ENCODE measurements around the gene SLC27A6.
A peak's percentile ranks its signal among the peaks of the same experiment; 100 is the strongest.

SLC27A6 gene

DNA sequence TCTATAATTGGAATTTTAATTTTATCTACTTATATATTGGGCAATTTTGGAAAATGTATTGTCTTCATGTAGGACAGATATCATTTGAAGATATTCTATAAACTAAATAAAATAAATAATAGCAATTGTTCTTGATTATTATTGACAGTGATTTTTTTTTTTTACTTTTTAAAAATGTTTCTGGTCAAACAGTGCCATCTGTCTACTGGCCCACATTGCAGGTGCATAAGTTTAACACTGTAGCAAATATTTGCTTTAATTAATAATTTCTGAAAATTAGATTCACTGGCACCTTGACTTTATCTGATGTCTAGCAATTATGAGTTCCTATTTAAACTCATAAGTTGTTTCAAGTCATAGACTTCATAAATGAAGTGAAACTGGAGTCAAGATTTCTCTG lies 88.2 kb downstream of the SLC27A6 start:
- Histone ChIP-seq H3K56ac (ENCODE audit: low read length) (no peak overlapping the region), H3K4me3 (ENCODE audit: low read length) (no peak overlapping the region), H2AK5ac (ENCODE audit: low read length) (no peak overlapping the region), H3K18ac (ENCODE audit: low read length) (no peak overlapping the region), H2BK15ac (replicated peaks; ENCODE audit: low read depth) (no peak overlapping the region), H3K23ac (ENCODE audit: low read length) (no peak overlapping the region), H3K27ac (ENCODE audit: low read depth, low read length) (no peak overlapping the region), H3K4ac (ENCODE audit: low read depth, low read length) (no peak overlapping the region), H3K27me3 (ENCODE audit: insufficient read depth, low read length, poor library complexity) (no peaks in the 10 kb centered on the region), H4K5ac (ENCODE audit: low read length) (no peak overlapping the region), H3K4me1 (ENCODE audit: control insufficient read depth, low read depth, low read length) (no peaks in the 10 kb centered on the region), H2BK120ac (ENCODE audit: low read depth, low read length) (no peak overlapping the region), H3K79me1 (ENCODE audit: low read length) (no peaks in the 10 kb centered on the region), H4K8ac (ENCODE audit: low read depth, low read length) (no peak overlapping the region), H3K4me2 (ENCODE audit: low read length) (no peak overlapping the region), H3K36me3 (ENCODE audit: control insufficient read depth, insufficient read depth, low read length) (no peaks in the 10 kb centered on the region), H3K9ac (ENCODE audit: low read length) (no peak overlapping the region), H3K79me2 (ENCODE audit: control insufficient read depth, insufficient read depth, low read length) (no peaks in the 10 kb centered on the region), H2BK5ac (ENCODE audit: low read length) (no peak overlapping the region)
- DNase-seq = no peak

DNA sequence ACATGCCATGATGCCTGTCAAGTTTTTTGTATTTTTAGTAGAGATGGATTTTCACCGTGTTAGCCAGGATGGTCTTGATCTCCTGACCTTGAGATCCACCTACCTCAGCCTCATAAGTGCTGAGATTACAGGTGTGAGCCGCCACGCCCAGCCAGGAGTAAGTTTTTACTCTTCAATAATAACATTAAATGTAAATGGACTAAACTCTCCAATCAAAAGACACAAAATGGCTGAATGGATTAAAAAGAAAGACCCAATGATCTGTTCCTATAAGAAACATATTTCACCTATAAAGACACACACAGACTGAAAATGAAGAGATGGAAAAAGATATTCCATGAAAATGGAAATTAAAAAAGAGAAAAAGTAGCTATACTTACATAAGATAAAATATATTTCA lies 92.0 kb downstream of the SLC27A6 start:
- Histone ChIP-seq H3K9ac (ENCODE audit: low read length) (no peak overlapping the region), H3K4me2 (ENCODE audit: low read length) (no peak overlapping the region), H3K23ac (ENCODE audit: low read length) (no peak overlapping the region), H3K27ac (ENCODE audit: low read depth, low read length) (no peak overlapping the region), H4K5ac (ENCODE audit: low read length) (no peak overlapping the region), H3K79me2 (ENCODE audit: control insufficient read depth, insufficient read depth, low read length) (no peaks in the 10 kb centered on the region), H4K8ac (ENCODE audit: low read depth, low read length) (no peak overlapping the region), H2BK5ac (ENCODE audit: low read length) (no peak overlapping the region), H3K79me1 (ENCODE audit: low read length) (no peaks in the 10 kb centered on the region), H3K4me3 (ENCODE audit: low read length) (no peak overlapping the region), H3K56ac (ENCODE audit: low read length) (no peak overlapping the region), H3K4me1 (ENCODE audit: control insufficient read depth, low read depth, low read length) (no peaks in the 10 kb centered on the region), H2BK15ac (replicated peaks; ENCODE audit: low read depth) (no peak overlapping the region), H3K4ac (ENCODE audit: low read depth, low read length) (no peak overlapping the region), H2AK5ac (ENCODE audit: low read length) (no peak overlapping the region), H3K36me3 (ENCODE audit: control insufficient read depth, insufficient read depth, low read length) (no peaks in the 10 kb centered on the region), H3K27me3 (ENCODE audit: insufficient read depth, low read length, poor library complexity) (no peaks in the 10 kb centered on the region), H2BK120ac (ENCODE audit: low read depth, low read length) (no peak overlapping the region), H3K18ac (ENCODE audit: low read length) (no peak overlapping the region)
- DNase-seq = no peak
- no CpG with 5 or more reads among the region's 3 CpGs for WGBS (ENCODE audit: extremely low coverage, insufficient coverage, low lambda C conversion rate)

DNA sequence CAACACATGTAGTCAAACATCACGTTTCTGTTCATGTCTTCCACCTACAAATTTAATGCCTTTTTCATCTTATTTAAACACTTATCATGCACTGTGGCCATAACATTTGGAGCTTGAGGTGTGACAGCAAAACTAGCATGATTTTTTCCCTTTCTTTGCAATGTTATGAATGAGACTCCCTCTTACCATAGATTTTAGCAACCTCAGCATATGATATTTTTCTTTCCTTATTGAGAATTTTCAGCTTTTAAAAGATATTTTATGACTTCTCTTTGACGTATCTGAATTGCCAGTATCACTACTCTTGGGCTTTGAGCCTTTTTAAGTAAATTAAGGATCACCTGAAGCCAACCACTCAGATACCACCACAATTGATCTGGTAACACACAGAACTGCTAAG lies 96.6 kb downstream of the SLC27A6 start:
- H3K18ac ChIP-seq (ENCODE audit: low read length) = no peak overlapping the region
- H3K4me2 ChIP-seq (ENCODE audit: low read length) = no peak overlapping the region
- H3K4me1 ChIP-seq (ENCODE audit: control insufficient read depth, low read depth, low read length) = no peaks in the 10 kb centered on the region
- no peaks in the 10 kb centered on the region for H3K36me3 ChIP-seq (ENCODE audit: control insufficient read depth, insufficient read depth, low read length)
- H3K79me1 ChIP-seq (ENCODE audit: low read length) = no peaks in the 10 kb centered on the region
- H2AK5ac ChIP-seq (ENCODE audit: low read length) = no peak overlapping the region
- H3K27me3 ChIP-seq (ENCODE audit: insufficient read depth, low read length, poor library complexity) = no peaks in the 10 kb centered on the region
- H4K8ac ChIP-seq (ENCODE audit: low read depth, low read length) = no peak overlapping the region
- whole genome bisulfite sequencing (ENCODE audit: extremely low coverage, insufficient coverage, low lambda C conversion rate) = no CpG with 5 or more reads among the region's 2 CpGs
- no peak overlapping the region for H3K9ac ChIP-seq (ENCODE audit: low read length)
- H2BK15ac ChIP-seq (replicated peaks; ENCODE audit: low read depth) = no peak overlapping the region
- no peak overlapping the region for H3K56ac ChIP-seq (ENCODE audit: low read length)
- H4K5ac ChIP-seq (ENCODE audit: low read length) = no peak overlapping the region
- no peak overlapping the region for H3K23ac ChIP-seq (ENCODE audit: low read length)
- no peak overlapping the region for H3K4ac ChIP-seq (ENCODE audit: low read depth, low read length)
- no peak for DNase-seq
- H2BK120ac ChIP-seq (ENCODE audit: low read depth, low read length) = no peak overlapping the region
- H3K4me3 ChIP-seq (ENCODE audit: low read length) = no peak overlapping the region
- H2BK5ac ChIP-seq (ENCODE audit: low read length) = no peak overlapping the region
- H3K27ac ChIP-seq (ENCODE audit: low read depth, low read length) = no peak overlapping the region
- no peaks in the 10 kb centered on the region for H3K79me2 ChIP-seq (ENCODE audit: control insufficient read depth, insufficient read depth, low read length)

DNA sequence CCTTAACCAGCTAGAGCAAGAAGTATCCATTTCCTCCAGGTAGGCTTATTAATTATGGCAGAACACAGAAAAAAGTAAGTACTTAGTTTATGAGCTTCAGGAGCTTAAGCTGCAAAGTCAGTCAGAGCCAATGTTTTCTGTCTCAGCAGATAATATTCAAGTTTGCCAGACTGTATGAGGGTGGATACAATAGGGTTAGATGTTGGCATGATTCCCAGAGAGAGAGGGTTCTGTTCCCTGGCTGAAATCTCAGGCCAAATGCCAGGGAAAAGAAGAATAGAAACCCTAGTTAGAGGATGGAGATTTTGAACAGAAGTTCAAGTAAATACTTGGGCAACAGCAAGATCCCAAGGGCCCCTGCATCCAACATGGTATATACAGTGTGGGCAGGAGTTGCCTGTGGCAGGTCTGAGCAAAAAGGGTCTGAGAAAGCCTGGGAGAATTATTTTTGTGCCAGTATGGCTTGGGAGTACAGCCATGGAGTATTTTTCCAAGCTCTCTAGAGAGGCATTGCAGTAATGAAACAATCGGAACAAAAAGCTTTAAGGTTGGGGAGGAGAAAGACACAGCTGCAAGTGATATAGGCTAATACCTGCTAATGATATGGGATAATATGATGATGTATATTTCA lies 98.3 kb downstream of the SLC27A6 start:
- H3K79me2 ChIP-seq (ENCODE audit: control insufficient read depth, insufficient read depth, low read length) = no peaks in the 10 kb centered on the region
- no CpG with 5 or more reads among the region's 1 CpG for WGBS (ENCODE audit: extremely low coverage, insufficient coverage, low lambda C conversion rate)

DNA sequence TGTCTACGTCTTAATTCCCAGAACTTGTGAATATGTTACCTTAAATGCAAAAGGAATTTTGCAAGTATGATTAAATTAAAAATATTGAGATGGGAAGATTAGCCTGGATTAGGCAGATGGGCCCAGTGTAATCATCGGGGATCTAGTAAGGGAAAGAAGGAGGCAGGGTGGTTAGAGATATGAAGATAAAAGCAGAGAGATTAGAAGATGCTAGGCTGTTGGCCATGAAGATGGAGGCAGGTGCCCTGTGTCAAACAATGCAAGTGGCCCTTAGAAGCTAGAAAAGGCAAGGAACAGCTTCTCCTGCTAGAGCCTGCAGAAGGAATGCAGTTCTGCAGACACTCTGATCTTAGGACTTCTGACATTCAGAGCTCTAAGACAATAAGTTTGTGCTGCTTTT lies 100.4 kb downstream of the SLC27A6 start:
- Histone ChIP-seq H3K27ac (ENCODE audit: low read depth, low read length) (no peak overlapping the region), H3K36me3 (ENCODE audit: control insufficient read depth, insufficient read depth, low read length) (no peaks in the 10 kb centered on the region), H3K4ac (ENCODE audit: low read depth, low read length) (no peak overlapping the region), H3K9ac (ENCODE audit: low read length) (no peak overlapping the region), H2BK5ac (ENCODE audit: low read length) (no peak overlapping the region), H3K4me3 (ENCODE audit: low read length) (no peak overlapping the region), H3K56ac (ENCODE audit: low read length) (no peak overlapping the region), H3K79me1 (ENCODE audit: low read length) (no peaks in the 10 kb centered on the region), H2BK15ac (replicated peaks; ENCODE audit: low read depth) (no peak overlapping the region), H2AK5ac (ENCODE audit: low read length) (no peak overlapping the region), H3K4me1 (ENCODE audit: control insufficient read depth, low read depth, low read length) (no peaks in the 10 kb centered on the region), H2BK120ac (ENCODE audit: low read depth, low read length) (no peak overlapping the region), H3K79me2 (ENCODE audit: control insufficient read depth, insufficient read depth, low read length) (no peaks in the 10 kb centered on the region), H3K4me2 (ENCODE audit: low read length) (no peak overlapping the region), H3K23ac (ENCODE audit: low read length) (no peak overlapping the region), H3K18ac (ENCODE audit: low read length) (no peak overlapping the region), H4K5ac (ENCODE audit: low read length) (no peak overlapping the region), H3K27me3 (ENCODE audit: insufficient read depth, low read length, poor library complexity) (no peaks in the 10 kb centered on the region), H4K8ac (ENCODE audit: low read depth, low read length) (no peak overlapping the region)
- no CpG with 5 or more reads among the region's 2 CpGs for WGBS (ENCODE audit: extremely low coverage, insufficient coverage, low lambda C conversion rate)
- no peak for DNase-seq

More for the DNA sequence above, 98.3 kb downstream of the SLC27A6 start:
- no peaks in the 10 kb centered on the region for H3K4me1 ChIP-seq (ENCODE audit: control insufficient read depth, low read depth, low read length)
- no peaks in the 10 kb centered on the region for H3K79me1 ChIP-seq (ENCODE audit: low read length)
- H3K56ac ChIP-seq (ENCODE audit: low read length) = no peak overlapping the region
- H3K36me3 ChIP-seq (ENCODE audit: control insufficient read depth, insufficient read depth, low read length) = no peaks in the 10 kb centered on the region
- no peak overlapping the region for H2AK5ac ChIP-seq (ENCODE audit: low read length)
- no peak overlapping the region for H3K23ac ChIP-seq (ENCODE audit: low read length)
- H4K5ac ChIP-seq (ENCODE audit: low read length) = no peak overlapping the region
- H3K4me2 ChIP-seq (ENCODE audit: low read length) = no peak overlapping the region
- H3K27me3 ChIP-seq (ENCODE audit: insufficient read depth, low read length, poor library complexity) = no peaks in the 10 kb centered on the region
- H4K8ac ChIP-seq (ENCODE audit: low read depth, low read length) = no peak overlapping the region
- DNase-seq = no peak
- H2BK15ac ChIP-seq (replicated peaks; ENCODE audit: low read depth) = no peak overlapping the region
- no peak overlapping the region for H3K9ac ChIP-seq (ENCODE audit: low read length)
- H3K18ac ChIP-seq (ENCODE audit: low read length) = no peak overlapping the region
- H2BK120ac ChIP-seq (ENCODE audit: low read depth, low read length) = no peak overlapping the region
- no peak overlapping the region for H3K4me3 ChIP-seq (ENCODE audit: low read length)
- no peak overlapping the region for H3K4ac ChIP-seq (ENCODE audit: low read depth, low read length)
- H2BK5ac ChIP-seq (ENCODE audit: low read length) = no peak overlapping the region
- H3K27ac ChIP-seq (ENCODE audit: low read depth, low read length) = no peak overlapping the region

DNA sequence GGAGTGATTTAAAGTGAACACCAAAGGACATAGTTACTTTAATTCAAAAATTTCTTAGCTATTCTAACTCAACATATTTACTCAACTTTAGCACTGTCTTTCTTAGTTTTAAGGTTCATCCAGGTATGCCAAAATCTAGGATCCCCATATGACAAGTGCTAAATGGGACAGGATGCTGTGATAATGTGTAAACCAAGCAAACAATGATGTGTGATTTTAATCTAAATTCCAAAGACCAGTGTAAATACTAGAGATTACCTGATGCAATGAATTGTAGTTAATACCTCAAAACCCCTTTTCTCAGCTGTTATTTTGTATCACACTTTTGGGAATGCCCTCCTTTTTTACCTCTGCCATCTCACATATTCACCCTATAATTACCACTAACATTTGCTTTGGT lies 102.5 kb downstream of the SLC27A6 start:
- DNase-seq = peak; percentile 51
- H3K18ac ChIP-seq (ENCODE audit: low read length) = no peak overlapping the region
- H2BK15ac ChIP-seq (replicated peaks; ENCODE audit: low read depth) = no peak overlapping the region
- no peaks in the 10 kb centered on the region for H3K79me2 ChIP-seq (ENCODE audit: control insufficient read depth, insufficient read depth, low read length)
- H2BK5ac ChIP-seq (ENCODE audit: low read length) = no peak overlapping the region
- no peak overlapping the region for H3K4ac ChIP-seq (ENCODE audit: low read depth, low read length)
- H3K4me3 ChIP-seq (ENCODE audit: low read length) = no peak overlapping the region
- H3K36me3 ChIP-seq (ENCODE audit: control insufficient read depth, insufficient read depth, low read length) = no peaks in the 10 kb centered on the region
- no peak overlapping the region for H3K4me2 ChIP-seq (ENCODE audit: low read length)
- H3K9ac ChIP-seq (ENCODE audit: low read length) = no peak overlapping the region
- H4K5ac ChIP-seq (ENCODE audit: low read length) = no peak overlapping the region
- no peak overlapping the region for H2BK120ac ChIP-seq (ENCODE audit: low read depth, low read length)
- no peaks in the 10 kb centered on the region for H3K4me1 ChIP-seq (ENCODE audit: control insufficient read depth, low read depth, low read length)
- no peak overlapping the region for H4K8ac ChIP-seq (ENCODE audit: low read depth, low read length)
- H3K23ac ChIP-seq (ENCODE audit: low read length) = no peak overlapping the region
- no peak overlapping the region for H2AK5ac ChIP-seq (ENCODE audit: low read length)
- no peaks in the 10 kb centered on the region for H3K79me1 ChIP-seq (ENCODE audit: low read length)
- H3K56ac ChIP-seq (ENCODE audit: low read length) = no peak overlapping the region
- no peak overlapping the region for H3K27ac ChIP-seq (ENCODE audit: low read depth, low read length)
- H3K27me3 ChIP-seq (ENCODE audit: insufficient read depth, low read length, poor library complexity) = no peaks in the 10 kb centered on the region

Measured in mesendoderm (in vitro differentiated cells).